Loucy (cell line): Measurements from ENCODE around the gene LAMC3.

ENCODE experiments used
- H2AFZ ChIP-seq: fragments of 200-600 bp; sonication (generic); 2 replicates; pipeline ENCODE4 v1.6.0; 2016; ENCODE audit warnings: antibody characterized with exemption, mild to moderate bottlenecking, low read length, moderate library complexity
- H3F3A ChIP-seq: fragments of 200-600 bp; 2 replicates; pipeline ENCODE4 v1.6.0; 2016; ENCODE audit warnings: antibody characterized with exemption, low read depth, mild to moderate bottlenecking
- H3K27me3 ChIP-seq: fragments of 200-600 bp; sonication (generic); 2 replicates; pipeline ENCODE4 v1.6.1; 2014; ENCODE audit warnings: low read length, mild to moderate bottlenecking; ENCODE audit not compliant: insufficient read depth, poor library complexity, severe bottlenecking
- H3K36me3 ChIP-seq: fragments of 200-600 bp; sonication (generic); 2 replicates; pipeline ENCODE4 v1.6.1; 2016; ENCODE audit warnings: low read length; ENCODE audit not compliant: insufficient read depth
- H3K4me1 ChIP-seq: fragments of 200-600 bp; sonication (generic); 2 replicates; pipeline ENCODE4 v1.5.1; 2014; ENCODE audit warnings: low read length, mild to moderate bottlenecking; ENCODE audit not compliant: insufficient read depth, poor library complexity, severe bottlenecking
- H3K4me2 ChIP-seq: fragments of 200-600 bp; sonication (generic); 2 replicates; pipeline ENCODE4 v1.6.0; 2014; ENCODE audit warnings: antibody characterized with exemption, low read length, low read depth, mild to moderate bottlenecking; ENCODE audit not compliant: poor library complexity, severe bottlenecking
- H3K4me3 ChIP-seq: fragments of 200-600 bp; sonication (generic); 2 replicates; pipeline ENCODE4 v1.5.1; 2014; ENCODE audit warnings: low read length, mild to moderate bottlenecking, mixed read lengths; ENCODE audit not compliant: poor library complexity, severe bottlenecking
- H3K79me2 ChIP-seq: fragments of 200-600 bp; sonication (generic); 2 replicates; pipeline ENCODE4 v1.6.1; 2014; ENCODE audit warnings: low read length; ENCODE audit not compliant: insufficient read depth
- H3K9ac ChIP-seq: fragments of 200-600 bp; sonication (generic); 2 replicates; pipeline ENCODE4 v1.6.0; 2014; ENCODE audit warnings: mild to moderate bottlenecking, low read depth, low read length, moderate library complexity; ENCODE audit not compliant: poor library complexity, severe bottlenecking
- H3K9me2 ChIP-seq: fragments of 200-600 bp; sonication (generic); replicated peaks from 2 replicates; pipeline ENCODE4 v1.6.1; 2016; ENCODE audit warnings: low read depth, low read length, mixed read lengths
- H3K9me3 ChIP-seq: fragments of 200-600 bp; sonication (generic); 2 replicates; pipeline ENCODE4 v1.6.1; 2014; ENCODE audit warnings: mild to moderate bottlenecking, antibody characterized with exemption, low read length, low read depth; ENCODE audit not compliant: insufficient read depth
- H4K20me1 ChIP-seq: fragments of 200-600 bp; sonication (generic); 2 replicates; pipeline ENCODE4 v1.6.0; 2014; ENCODE audit warnings: antibody characterized with exemption, low read length, mild to moderate bottlenecking; ENCODE audit not compliant: insufficient read depth, poor library complexity, severe bottlenecking
- CTCF ChIP-seq: fragments of 200-600 bp; sonication (generic); conservative IDR thresholded peaks from 2 replicates; pipeline ENCODE4 v1.5.1; 2014; ENCODE audit warnings: mild to moderate bottlenecking, antibody characterized with exemption, low read length
- EZH2phosphoT487 ChIP-seq: fragments of 200-600 bp; IDR thresholded peaks from 2 replicates; pipeline ENCODE4 v1.6.1; 2018; ENCODE audit warnings: antibody characterized with exemption, mild to moderate bottlenecking, moderate library complexity, borderline replicate concordance

Gene LAMC3

DNA sequence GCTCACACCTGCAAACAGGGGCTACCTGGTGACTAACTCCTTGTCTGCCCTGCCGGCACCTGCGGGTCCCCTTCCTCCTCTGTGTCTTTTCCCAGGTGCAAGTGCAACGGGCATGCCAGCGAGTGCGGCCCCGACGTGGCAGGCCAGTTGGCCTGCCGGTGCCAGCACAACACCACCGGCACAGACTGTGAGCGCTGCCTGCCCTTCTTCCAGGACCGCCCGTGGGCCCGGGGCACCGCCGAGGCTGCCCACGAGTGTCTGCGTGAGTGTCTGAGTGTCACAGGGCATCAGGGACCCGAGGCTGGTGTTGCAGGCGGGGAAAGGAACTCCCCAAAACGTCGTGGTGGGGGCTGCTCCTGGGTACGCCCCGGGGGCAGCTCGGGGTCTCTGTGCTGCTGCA is 27.1 kb downstream of the LAMC3 start:
- H3K4me1 ChIP-seq: no peaks in the 10 kb centered on the region
- H3K79me2 ChIP-seq: no peaks in the 10 kb centered on the region
- H3K4me3 ChIP-seq: no peak overlapping the region
- no peak for TF ChIP-seq CTCF
- TF ChIP-seq EZH2phosphoT487: no peak
- H4K20me1 ChIP-seq: no peaks in the 10 kb centered on the region
- no peak overlapping the region for H3K4me2 ChIP-seq
- no peak overlapping the region for H3K9ac ChIP-seq
- H3K36me3 ChIP-seq: no peaks in the 10 kb centered on the region
- H2AFZ ChIP-seq: no peak overlapping the region
- no peaks in the 10 kb centered on the region for H3K9me3 ChIP-seq
- no peaks in the 10 kb centered on the region for H3K9me2 ChIP-seq
- H3F3A ChIP-seq: no peaks in the 10 kb centered on the region
- no peaks in the 10 kb centered on the region for H3K27me3 ChIP-seq

GRCh38 chr9:131036529-131037334 is 27.8 kb downstream of the LAMC3 start:
- no peaks in the 10 kb centered on the region for H3K79me2 ChIP-seq
- no peaks in the 10 kb centered on the region for H3K9me3 ChIP-seq
- H2AFZ ChIP-seq: no peak overlapping the region
- H3K9me2 ChIP-seq: no peaks in the 10 kb centered on the region
- H3K4me1 ChIP-seq: no peaks in the 10 kb centered on the region
- no peak overlapping the region for H3K9ac ChIP-seq
- no peak for TF ChIP-seq EZH2phosphoT487
- no peak for TF ChIP-seq CTCF
- H3F3A ChIP-seq: no peaks in the 10 kb centered on the region
- no peaks in the 10 kb centered on the region for H4K20me1 ChIP-seq
- H3K4me3 ChIP-seq: no peak overlapping the region
- no peak overlapping the region for H3K4me2 ChIP-seq
- H3K27me3 ChIP-seq: no peaks in the 10 kb centered on the region
- no peaks in the 10 kb centered on the region for H3K36me3 ChIP-seq

GRCh38 chr9:131037335-131038255 is 28.6 kb downstream of the LAMC3 start:
- H3K9ac ChIP-seq: no peak overlapping the region
- TF ChIP-seq EZH2phosphoT487 (no peak), CTCF (no peak)
- H2AFZ ChIP-seq: no peak overlapping the region
- no peaks in the 10 kb centered on the region for H3F3A ChIP-seq
- H3K4me2 ChIP-seq: no peak overlapping the region
- H3K4me1 ChIP-seq: no peaks in the 10 kb centered on the region
- no peaks in the 10 kb centered on the region for H3K36me3 ChIP-seq
- H3K9me3 ChIP-seq: no peaks in the 10 kb centered on the region
- H4K20me1 ChIP-seq: no peaks in the 10 kb centered on the region
- no peak overlapping the region for H3K4me3 ChIP-seq
- no peaks in the 10 kb centered on the region for H3K9me2 ChIP-seq
- H3K27me3 ChIP-seq: no peaks in the 10 kb centered on the region
- H3K79me2 ChIP-seq: no peaks in the 10 kb centered on the region
